SJSA1 (cell line): Measurements from ENCODE around the gene MED19. TPM values are rescaled to one million over a fixed set of nuclear protein-coding genes. Genes with fewer than 3 reads are reported as not detected.

Source experiments
- DNase-seq, 2 experiments: peaks; one replicate each; pipeline ENCODE4 v3.0.0-alpha.2; 2015 to 2020; ENCODE audit warnings: low spot score in 2 of 2, low read depth in 1 of 2
- H3K27ac ChIP-seq: fragments of 250-450 bp; sonication (Bioruptor Pico); 2 replicates; pipeline ENCODE4 v1.5.1; 2020; ENCODE audit warnings: mild to moderate bottlenecking, moderate library complexity
- H3K27me3 ChIP-seq: fragments of 250-450 bp; sonication (Bioruptor Pico); replicated peaks from 2 replicates; pipeline ENCODE4 v1.5.1; 2020; ENCODE audit warnings: mild to moderate bottlenecking, moderate library complexity
- H3K36me3 ChIP-seq: fragments of 250-450 bp; sonication (Bioruptor Pico); 2 replicates; pipeline ENCODE4 v1.5.1; 2020; ENCODE audit warnings: mild to moderate bottlenecking
- H3K4me1 ChIP-seq: fragments of 250-450 bp; sonication (Bioruptor Pico); replicated peaks from 2 replicates; pipeline ENCODE4 v1.6.1; 2021; ENCODE audit warnings: mild to moderate bottlenecking
- H3K4me3 ChIP-seq: fragments of 250-450 bp; sonication (Bioruptor Pico); 2 replicates; pipeline ENCODE4 v1.5.1; 2020; ENCODE audit warnings: mild to moderate bottlenecking
- H3K9me3 ChIP-seq: fragments of 250-450 bp; sonication (Bioruptor Pico); replicated peaks from 2 replicates; pipeline ENCODE4 v1.5.1; 2020; ENCODE audit warnings: mild to moderate bottlenecking
- total RNA-seq: library from RNA; depleted of rRNA; stranded (reverse); fragments of >200 nt; shearing (Covaris generic); gene quantifications from 2 replicates; pipeline ENCODE4 v1.2.3, GENCODE V29; 2014

The MED19 gene
- total RNA-seq, 1 experiment from 2014 or later = 32.5 TPM

- Histone ChIP-seq H3K27me3 (no peaks in the 10 kb centered on the region), H3K9me3 (no peaks in the 10 kb centered on the region), H3K36me3 (peaks cover 83% of the 10 kb centered on the region), H3K4me1 (peaks cover 2% of the 10 kb centered on the region), H3K27ac (no peak overlapping the region), H3K4me3 (no peak overlapping the region)
- no peak for DNase-seq
These were observed 30.8 kb downstream of the MED19 start for GRCh38 chr11:57681168-57681567.

DNA sequence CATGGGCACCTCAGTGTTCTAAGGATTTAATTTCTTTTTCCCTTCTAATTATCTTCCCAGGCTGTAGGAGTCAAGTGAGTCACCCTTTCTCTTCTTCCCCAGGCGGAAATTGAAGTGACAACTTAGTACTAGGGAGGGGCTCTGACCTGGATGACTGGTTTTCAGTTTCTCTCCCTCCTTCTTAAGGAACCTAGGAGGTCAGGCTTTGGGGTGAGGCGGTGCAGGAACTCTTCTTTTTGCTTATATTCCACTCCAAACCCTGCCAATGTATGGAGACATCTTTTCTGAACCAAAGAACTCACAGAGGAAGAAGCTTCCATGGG, 31.5 kb downstream of the MED19 start:
- Histone ChIP-seq H3K4me1 (peaks cover 7% of the 10 kb centered on the region), H3K27ac (no peak overlapping the region), H3K27me3 (no peaks in the 10 kb centered on the region), H3K4me3 (no peak overlapping the region), H3K36me3 (peaks cover 83% of the 10 kb centered on the region), H3K9me3 (no peaks in the 10 kb centered on the region)
- DNase-seq = no peak

GRCh38 chr11:57679396-57679795, 32.6 kb downstream of the MED19 start:
- Histone ChIP-seq H3K36me3 (peaks cover 83% of the 10 kb centered on the region), H3K9me3 (no peaks in the 10 kb centered on the region), H3K4me1 (peaks cover 7% of the 10 kb centered on the region), H3K27ac (no peak overlapping the region), H3K4me3 (no peak overlapping the region), H3K27me3 (no peaks in the 10 kb centered on the region)
- no peak for DNase-seq

DNA sequence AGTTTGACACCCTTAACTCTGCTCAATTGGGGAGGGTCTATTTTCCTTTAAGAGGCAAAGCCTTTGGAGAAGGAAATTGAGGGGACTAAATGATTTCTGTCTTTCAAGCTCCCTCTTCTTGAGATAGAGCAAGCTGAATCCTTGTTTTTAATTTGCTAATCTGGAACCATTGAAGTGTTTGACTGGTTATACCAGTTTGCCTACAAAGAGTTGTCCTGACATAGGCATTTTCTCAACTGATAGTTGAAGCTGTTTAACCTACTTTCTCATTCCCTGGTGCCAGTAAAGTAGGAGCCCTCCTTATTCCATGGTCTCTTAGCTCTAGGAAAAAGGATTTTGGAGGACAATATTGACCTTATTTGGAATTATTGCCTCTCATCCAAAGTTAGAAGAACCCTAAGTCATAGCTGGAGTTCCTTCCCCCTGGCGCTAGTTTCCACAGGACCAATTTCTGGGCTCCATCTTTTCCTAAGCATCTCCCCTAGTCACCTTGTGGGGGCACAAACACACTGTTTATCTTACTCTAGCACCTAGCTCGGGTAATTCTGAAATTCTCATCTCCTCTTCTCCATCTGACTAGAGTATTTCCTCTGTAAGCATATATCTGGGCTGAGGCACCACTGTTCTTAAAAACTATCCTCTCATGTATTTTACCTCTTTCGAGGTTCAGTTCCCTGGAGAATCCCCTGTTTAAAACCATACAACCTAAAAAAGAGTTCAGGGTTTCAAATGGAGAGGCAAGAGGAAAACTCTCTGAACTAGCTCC, 36.7 kb downstream of the MED19 start:
- Histone ChIP-seq H3K27ac (no peak overlapping the region), H3K9me3 (no peaks in the 10 kb centered on the region), H3K4me1 (peaks cover 7% of the 10 kb centered on the region), H3K4me3 (no peak overlapping the region), H3K27me3 (no peaks in the 10 kb centered on the region), H3K36me3 (peaks cover 77% of the 10 kb centered on the region)
- DNase-seq = no peak

DNA sequence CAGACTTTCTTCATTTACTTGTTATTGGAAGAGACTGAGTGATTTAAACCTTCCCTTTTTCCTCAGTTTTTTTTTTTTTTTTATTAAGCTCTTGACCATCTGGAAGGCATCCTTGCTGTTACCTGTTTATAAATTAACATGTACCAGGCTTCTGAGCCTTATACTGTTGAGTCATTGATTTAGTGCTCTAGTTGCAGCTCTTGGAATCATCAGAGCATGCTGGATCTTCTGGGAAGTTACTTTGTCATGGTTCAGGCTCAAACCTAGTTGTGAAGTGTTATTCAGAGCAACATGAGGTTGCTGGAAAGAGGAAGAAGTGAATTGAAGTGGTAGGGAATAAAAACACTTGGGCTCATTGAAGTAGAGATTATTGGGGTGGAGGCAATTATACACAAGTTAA, 37.8 kb downstream of the MED19 start:
- DNase-seq = no peak
- Histone ChIP-seq H3K9me3 (no peaks in the 10 kb centered on the region), H3K27ac (no peak overlapping the region), H3K27me3 (no peaks in the 10 kb centered on the region), H3K36me3 (peaks cover 72% of the 10 kb centered on the region), H3K4me1 (peaks cover 13% of the 10 kb centered on the region), H3K4me3 (no peak overlapping the region)

DNA sequence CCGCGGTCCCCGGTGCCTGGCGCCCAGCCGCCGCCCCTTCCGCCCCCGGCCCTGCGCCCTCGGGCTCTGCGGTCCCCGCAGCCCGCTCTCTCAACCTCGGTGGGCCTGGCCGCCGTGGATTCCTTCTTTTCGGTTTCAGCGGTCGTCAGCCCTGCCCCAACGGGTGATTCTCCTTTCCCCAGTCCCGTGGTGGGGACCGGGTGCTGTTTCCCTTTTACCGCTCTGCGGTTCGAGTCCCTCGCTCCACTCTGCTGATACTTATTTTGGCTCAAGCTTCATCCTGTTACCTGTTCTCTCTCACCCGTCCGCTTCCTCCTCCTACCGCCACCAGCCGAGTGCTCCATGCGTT, 43.6 kb downstream of the MED19 start:
- H3K9me3 ChIP-seq = no peaks in the 10 kb centered on the region
- peak overlapping the region; percentile 75 for H3K4me3 ChIP-seq
- H3K27me3 ChIP-seq = no peaks in the 10 kb centered on the region
- DNase-seq = peak in 1 of 2 experiments; percentile 35
- peaks cover 15% of the 10 kb centered on the region for H3K4me1 ChIP-seq
- H3K27ac ChIP-seq = peak overlapping the region; percentile 100
- H3K36me3 ChIP-seq = peaks cover 34% of the 10 kb centered on the region

GRCh38 chr11:57667736-57668433, 44.1 kb downstream of the MED19 start, which contains the start of gene ZDHHC5:
Gene ZDHHC5 (plus strand): TSS chr11:57668114. CDS start chr11:57673091, 4,977 bp downstream.
- Histone ChIP-seq H3K27ac (peak within 1 kb of the TSS; percentile 100), H3K36me3 (peaks cover 30% of the 10 kb centered on the region), H3K9me3 (no peaks in the 10 kb centered on the region), H3K27me3 (no peaks in the 10 kb centered on the region), H3K4me3 (peak within 1 kb of the TSS; percentile 75), H3K4me1 (peaks cover 15% of the 10 kb centered on the region)
- DNase-seq = peak; percentile 99 to 100

- H3K4me1 ChIP-seq = peaks cover 15% of the 10 kb centered on the region
- peaks cover 30% of the 10 kb centered on the region for H3K36me3 ChIP-seq
- peak overlapping the region; percentile 75 for H3K4me3 ChIP-seq
- peak; percentile 99 to 100 for DNase-seq
- no peaks in the 10 kb centered on the region for H3K9me3 ChIP-seq
- peak overlapping the region; percentile 100 for H3K27ac ChIP-seq
- H3K27me3 ChIP-seq = no peaks in the 10 kb centered on the region
These were observed 44.8 kb downstream of the MED19 start for GRCh38 chr11:57667117-57667735.

- no peaks in the 10 kb centered on the region for H3K27me3 ChIP-seq
- peaks cover 43% of the 10 kb centered on the region for H3K36me3 ChIP-seq
- H3K4me3 ChIP-seq = no peak overlapping the region
- H3K4me1 ChIP-seq = peaks cover 6% of the 10 kb centered on the region
- no peak overlapping the region for H3K27ac ChIP-seq
- DNase-seq = no peak
- H3K9me3 ChIP-seq = no peaks in the 10 kb centered on the region
These were observed 48.0 kb downstream of the MED19 start for GRCh38 chr11:57663975-57664374.

DNA sequence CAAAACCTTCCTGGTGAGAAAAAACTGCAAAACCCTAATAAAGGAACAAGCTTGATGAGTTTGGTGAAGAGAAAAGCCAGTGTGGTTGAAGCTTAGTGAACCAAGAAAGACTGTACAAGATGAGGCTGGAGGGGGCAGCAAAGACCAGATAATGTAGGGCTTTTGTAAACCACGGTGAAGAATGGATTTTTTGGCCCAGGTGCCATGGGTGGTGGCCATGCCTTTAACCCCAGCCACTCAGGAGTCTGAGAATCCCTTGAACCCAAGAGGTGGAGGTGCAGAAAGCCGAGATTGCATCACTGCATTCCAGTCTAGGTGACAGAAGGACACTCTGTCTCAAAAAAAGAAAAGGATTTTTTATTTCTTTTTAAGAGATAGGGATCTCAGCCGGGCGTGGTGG, 49.1 kb downstream of the MED19 start:
- Histone ChIP-seq H3K9me3 (no peaks in the 10 kb centered on the region), H3K27ac (no peak overlapping the region), H3K4me1 (peaks cover 4% of the 10 kb centered on the region), H3K27me3 (no peaks in the 10 kb centered on the region), H3K4me3 (no peak overlapping the region), H3K36me3 (peaks cover 34% of the 10 kb centered on the region)
- no peak for DNase-seq

DNA sequence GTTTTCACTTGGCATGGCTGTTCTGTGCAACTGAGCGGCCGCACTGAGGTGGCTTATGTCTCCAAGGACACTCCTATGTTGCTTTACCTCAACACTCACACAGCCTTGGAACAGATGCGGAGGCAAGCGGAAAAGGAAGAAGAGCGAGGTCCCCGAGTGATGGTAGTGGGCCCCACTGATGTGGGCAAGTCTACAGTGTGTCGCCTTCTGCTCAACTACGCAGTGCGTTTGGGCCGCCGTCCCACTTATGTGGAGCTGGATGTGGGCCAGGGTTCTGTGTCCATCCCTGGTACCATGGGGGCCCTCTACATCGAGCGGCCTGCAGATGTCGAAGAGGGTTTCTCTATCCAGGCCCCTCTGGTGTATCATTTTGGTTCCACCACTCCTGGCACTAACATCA, 52.3 kb downstream of the MED19 start:
- H3K9me3 ChIP-seq = no peaks in the 10 kb centered on the region
- no peak for DNase-seq
- no peaks in the 10 kb centered on the region for H3K27me3 ChIP-seq
- no peak overlapping the region for H3K4me3 ChIP-seq
- peaks cover 34% of the 10 kb centered on the region for H3K36me3 ChIP-seq
- H3K4me1 ChIP-seq = no peaks in the 10 kb centered on the region; the same call in 1 of the 2 replicates
- no peak overlapping the region for H3K27ac ChIP-seq

DNA sequence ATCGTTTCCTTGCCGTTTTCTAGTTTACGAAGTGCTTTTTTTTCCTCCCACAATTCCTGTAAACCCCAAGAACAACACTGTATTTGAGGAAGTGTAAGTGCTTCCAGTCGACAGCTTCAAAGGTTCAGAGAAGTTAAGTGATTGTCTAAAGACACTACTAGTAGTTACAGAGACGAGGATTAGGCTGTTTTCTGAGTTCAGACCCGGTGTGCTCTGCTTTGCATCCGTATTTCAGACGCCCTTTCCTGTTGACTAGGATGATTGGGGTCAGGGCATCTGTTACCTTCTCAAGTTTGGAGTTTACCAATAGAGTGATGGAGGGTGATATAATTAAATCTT, 54.0 kb downstream of the MED19 start:
- DNase-seq = no peak

GRCh38 chr11:57657194-57658022, 54.6 kb downstream of the MED19 start, which contains the start of gene CLP1:
Gene CLP1 (plus strand): TSS chr11:57657762. CDS start chr11:57659477, 1,715 bp downstream.
- H3K27me3 ChIP-seq = no peaks in the 10 kb centered on the region
- peaks cover 28% of the 10 kb centered on the region for H3K36me3 ChIP-seq
- H3K4me3 ChIP-seq = peak within 1 kb of the TSS; percentile 48
- peak; percentile 97 to 99 for DNase-seq
- H3K4me1 ChIP-seq = no peaks in the 10 kb centered on the region; the same call in 1 of the 2 replicates
- no peaks in the 10 kb centered on the region for H3K9me3 ChIP-seq
- peak within 1 kb of the TSS; percentile 25; the same call in 1 of the 2 replicates for H3K27ac ChIP-seq

More for the DNA sequence above, 54.0 kb downstream of the MED19 start:
- Histone ChIP-seq H3K9me3 (no peaks in the 10 kb centered on the region), H3K27me3 (no peaks in the 10 kb centered on the region), H3K4me3 (peak overlapping the region; percentile 48), H3K27ac (no peak overlapping the region), H3K36me3 (peaks cover 34% of the 10 kb centered on the region), H3K4me1 (no peaks in the 10 kb centered on the region; the same call in 1 of the 2 replicates)
